Smooth muscle cell (in vitro differentiated cells): Measurements from ENCODE around the gene OR2W1. TPM values are rescaled to one million over a fixed set of nuclear protein-coding genes. Genes with fewer than 3 reads are reported as not detected.
A peak's percentile ranks its signal among the peaks of the same experiment; 100 is the strongest.

Source experiments
- DNase-seq: peaks from one replicate; lab custom pipeline; 2025; ENCODE audit not compliant: unreplicated experiment; lab: John Stamatoyannopoulos, UW
- H2AFZ ChIP-seq: fragments of 200-600 bp; sonication (generic); 2 replicates; pipeline ENCODE4 v1.6.0; 2016; ENCODE audit warnings: antibody characterized with exemption, low read depth, mild to moderate bottlenecking
- H3F3A ChIP-seq: fragments of 200-600 bp; sonication (generic); 2 replicates; pipeline ENCODE4 v1.6.0; 2017; ENCODE audit warnings: antibody characterized with exemption, low read depth
- H3K27ac ChIP-seq: fragments of 200-600 bp; sonication (generic); 2 replicates; pipeline ENCODE4 v1.5.1; 2016; ENCODE audit warnings: low read depth, mild to moderate bottlenecking
- H3K27me3 ChIP-seq: fragments of 200-600 bp; sonication (generic); 2 replicates; pipeline ENCODE4 v1.6.1; 2016; ENCODE audit warnings: low read depth, mild to moderate bottlenecking
- H3K36me3 ChIP-seq: fragments of 200-600 bp; sonication (generic); 2 replicates; pipeline ENCODE4 v1.5.1; 2016; ENCODE audit warnings: low read depth
- H3K4me1 ChIP-seq: fragments of 200-600 bp; sonication (generic); 2 replicates; pipeline ENCODE4 v1.5.1; 2016; ENCODE audit warnings: low read depth
- H3K4me2 ChIP-seq: fragments of 200-600 bp; sonication (generic); 2 replicates; pipeline ENCODE4 v1.6.0; 2016; ENCODE audit warnings: mild to moderate bottlenecking
- H3K4me3 ChIP-seq: fragments of 200-600 bp; sonication (generic); 2 replicates; pipeline ENCODE4 v1.5.1; 2016; ENCODE audit warnings: mild to moderate bottlenecking
- H3K79me2 ChIP-seq: fragments of 200-600 bp; sonication (generic); 2 replicates; pipeline ENCODE4 v1.6.0; 2016; ENCODE audit warnings: low read depth, mild to moderate bottlenecking
- H3K9ac ChIP-seq: fragments of 200-600 bp; sonication (generic); 2 replicates; pipeline ENCODE4 v1.6.0; 2016; ENCODE audit warnings: low read depth
- H3K9me3 ChIP-seq: fragments of 200-600 bp; sonication (generic); replicated peaks from 2 replicates; pipeline ENCODE4 v1.5.1; 2016; ENCODE audit warnings: low read depth
- H4K20me1 ChIP-seq: fragments of 200-600 bp; sonication (generic); 2 replicates; pipeline ENCODE4 v1.6.0; 2016; ENCODE audit warnings: low read depth
- CTCF ChIP-seq: fragments of 200-600 bp; sonication (generic); IDR thresholded peaks from 2 replicates; pipeline ENCODE4 v1.5.1; 2017; ENCODE audit warnings: borderline replicate concordance, mild to moderate bottlenecking, antibody characterized with exemption; ENCODE audit not compliant: insufficient read depth, poor library complexity, severe bottlenecking
- WGBS: methylation state at CpG from one replicate; pipeline ENCODE4 v1.1.7; 2016; ENCODE audit warnings: low lambda C conversion rate; 5-methylcytosine and 5-hydroxymethylcytosine counted together
- polyA plus RNA-seq: library from polyadenylated mRNA; unstranded; fragments of >200 nt; fragmentation: Nextera tagmentation; extraction: Ambion mirVana; gene quantifications from 2 replicates; pipeline ENCODE4 v1.2.1, GENCODE V29; 2016
- total RNA-seq: library from RNA; depleted of rRNA; stranded (reverse); fragments of >200 nt; gene quantifications from 2 replicates; pipeline ENCODE4 v1.2.3, GENCODE V29; 2014

The OR2W1 gene
- total and polyA plus RNA-seq, 2 experiments from 2014 or later = not detected

GRCh38 chr6:29005183-29005885 is 39.6 kb downstream of the OR2W1 start, which contains the start of gene ZNF311:
ZNF311 (minus strand) TSS chr6:29005315; CDS start chr6:29003954, 1,361 bp downstream.
- H3F3A ChIP-seq = no peaks in the 10 kb centered on the region
- H3K4me2 ChIP-seq = peak within 1 kb of the TSS; percentile 74
- H3K79me2 ChIP-seq = no peaks in the 10 kb centered on the region
- H3K36me3 ChIP-seq = no peaks in the 10 kb centered on the region
- peak within 1 kb of the TSS; percentile 61 for H3K4me3 ChIP-seq
- no peaks in the 10 kb centered on the region for H4K20me1 ChIP-seq
- no peak within 1 kb of the TSS for H3K9ac ChIP-seq
- H3K27ac ChIP-seq = no peak within 1 kb of the TSS
- H3K9me3 ChIP-seq = no peaks in the 10 kb centered on the region
- no peak for DNase-seq
- WGBS = 33% methylated on average over 27 of the region's 29 CpGs
- peaks cover 27% of the 10 kb centered on the region for H3K27me3 ChIP-seq
- no peak for TF ChIP-seq CTCF
- H3K4me1 ChIP-seq = no peaks in the 10 kb centered on the region
- peak within 1 kb of the TSS; percentile 45 for H2AFZ ChIP-seq

- H3K4me1 ChIP-seq = no peaks in the 10 kb centered on the region
- H3K27me3 ChIP-seq = no peaks in the 10 kb centered on the region
- no peaks in the 10 kb centered on the region for H4K20me1 ChIP-seq
- H3K36me3 ChIP-seq = no peaks in the 10 kb centered on the region
- 80% methylated on average over 2 of the region's 2 CpGs for WGBS
- no peaks in the 10 kb centered on the region for H3K9me3 ChIP-seq
- H3K4me3 ChIP-seq = no peak overlapping the region
- no peak overlapping the region for H3K9ac ChIP-seq
- H2AFZ ChIP-seq = no peak overlapping the region
- H3F3A ChIP-seq = no peaks in the 10 kb centered on the region
- no peak for DNase-seq
- no peak overlapping the region for H3K4me2 ChIP-seq
- no peaks in the 10 kb centered on the region for H3K79me2 ChIP-seq
- no peak for TF ChIP-seq CTCF
- H3K27ac ChIP-seq = no peak overlapping the region
Measured at GRCh38 chr6:28996844-28997510, 48.0 kb downstream of the OR2W1 start.

- 93% methylated on average over 8 of the region's 8 CpGs for WGBS
- TF ChIP-seq CTCF = no peak
- Histone ChIP-seq H3K4me1 (no peaks in the 10 kb centered on the region), H3K4me3 (no peak overlapping the region), H3K9ac (no peak overlapping the region), H2AFZ (no peak overlapping the region), H3K36me3 (no peaks in the 10 kb centered on the region), H4K20me1 (no peaks in the 10 kb centered on the region), H3K79me2 (no peaks in the 10 kb centered on the region), H3F3A (no peaks in the 10 kb centered on the region), H3K27me3 (no peaks in the 10 kb centered on the region), H3K4me2 (no peak overlapping the region), H3K9me3 (no peaks in the 10 kb centered on the region), H3K27ac (no peak overlapping the region)
- DNase-seq = no peak
Measured at GRCh38 chr6:28995093-28995650, 49.8 kb downstream of the OR2W1 start.

Other genes starting within 250 kb of the OR2W1 start
- gene TRIM27, start 121.2 kb downstream of the OR2W1 start, total RNA-seq = 61.6 and 63.8 TPM in 2 replicates
- 55.5 and 62.0 TPM in 2 replicates for gene TRIM27, start 121.2 kb downstream of the OR2W1 start, polyA plus RNA-seq
- gene ZNF311, start 39.9 kb downstream of the OR2W1 start, total RNA-seq = 0.58 and 2.6 TPM in 2 replicates
- gene ZNF311, start 39.9 kb downstream of the OR2W1 start, polyA plus RNA-seq = 0.17 and 1.0 TPM in 2 replicates
- not detected in 2 replicates for gene OR2B3, start 42.1 kb upstream of the OR2W1 start, total RNA-seq
- gene OR2B3, start 42.1 kb upstream of the OR2W1 start, polyA plus RNA-seq = not detected in 2 replicates
- gene OR2J1, start 54.3 kb upstream of the OR2W1 start, total RNA-seq = not detected in 2 replicates
- gene OR2J1, start 54.3 kb upstream of the OR2W1 start, polyA plus RNA-seq = not detected in 2 replicates
- gene OR2J3, start 62.9 kb upstream of the OR2W1 start, total RNA-seq = not detected in 2 replicates
- not detected in 2 replicates for gene OR2J3, start 62.9 kb upstream of the OR2W1 start, polyA plus RNA-seq
- gene OR2J2, start 125.7 kb upstream of the OR2W1 start, total RNA-seq = not detected in 2 replicates
- not detected in 2 replicates for gene OR2J2, start 125.7 kb upstream of the OR2W1 start, polyA plus RNA-seq